DMS53 treated with DMSO at 0.1 percent for 48 hours (cell line): Measurements from ENCODE around the gene C5AR2.
"Not testable (repeated sequence)": the region's sequence is repeated elsewhere in the genome, so short reads cannot be mapped to it uniquely, and the experiment has no call there.

Experiments used
- DNase-seq: peaks from one replicate; lab custom pipeline; 2025; ENCODE audit not compliant: unreplicated experiment; lab: John Stamatoyannopoulos, UW

C5AR2 gene

DNA sequence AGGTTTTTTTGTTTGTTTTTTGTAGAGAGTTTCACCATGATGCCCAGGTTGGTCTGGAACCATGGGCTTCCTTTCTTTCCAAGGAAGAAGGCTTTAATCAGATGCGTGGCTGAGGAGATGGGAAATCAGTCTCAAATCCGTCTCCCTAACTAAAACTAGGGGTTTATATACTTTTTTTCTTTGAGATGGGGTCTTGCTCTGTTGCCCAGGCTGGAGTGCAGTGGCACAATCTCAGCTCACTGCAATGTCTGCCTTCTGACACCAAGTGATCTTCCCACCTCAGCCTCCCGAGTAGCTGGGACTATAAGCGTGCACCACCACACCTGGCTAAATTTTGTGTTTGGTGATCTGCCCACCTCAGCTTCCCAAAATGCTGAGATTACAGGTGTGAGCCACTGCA, 52.6 kb downstream of the C5AR2 start:
- not testable (repeated sequence) for DNase-seq

DNA sequence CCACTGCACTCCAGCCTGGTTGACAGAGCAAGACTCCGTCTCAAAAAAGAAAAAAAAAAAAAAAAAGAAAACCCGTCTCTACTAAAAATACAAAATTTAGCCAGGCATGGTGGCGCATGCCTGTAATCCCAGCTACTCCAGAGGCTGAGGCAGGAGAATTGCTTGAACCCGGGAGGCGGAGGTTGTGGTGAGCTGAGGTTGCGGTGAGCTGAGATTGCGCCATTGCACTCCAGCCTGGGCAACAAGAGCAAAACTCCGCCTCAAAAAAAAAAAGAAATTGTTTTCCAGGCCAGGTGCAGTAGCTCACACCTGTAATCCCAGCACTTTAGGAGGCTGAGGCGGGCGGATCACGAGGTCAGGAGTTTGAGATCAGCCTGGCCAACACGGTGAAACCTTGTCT, 54.6 kb downstream of the C5AR2 start:
- not testable (repeated sequence) for DNase-seq

DNA sequence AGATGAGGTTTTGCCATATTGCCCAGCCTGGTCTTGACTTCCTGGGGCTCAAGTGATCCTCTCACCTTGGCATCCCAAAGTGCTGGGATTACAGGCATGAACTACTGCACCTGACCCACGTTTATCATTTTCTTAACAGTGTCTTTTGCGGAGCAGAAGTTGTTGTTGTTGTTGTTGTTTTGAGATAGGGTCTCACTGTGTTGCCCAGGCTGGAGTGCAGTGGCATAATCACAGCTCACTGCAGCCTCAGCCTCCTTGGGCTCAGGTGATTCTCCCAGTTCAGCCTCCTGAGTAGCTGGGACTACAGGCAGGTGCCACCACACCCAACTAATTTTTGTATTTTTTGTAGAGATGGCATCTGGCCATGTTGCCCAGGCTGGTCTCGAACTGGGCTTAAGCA, 55.6 kb downstream of the C5AR2 start:
- DNase-seq: not testable (repeated sequence)

DNA sequence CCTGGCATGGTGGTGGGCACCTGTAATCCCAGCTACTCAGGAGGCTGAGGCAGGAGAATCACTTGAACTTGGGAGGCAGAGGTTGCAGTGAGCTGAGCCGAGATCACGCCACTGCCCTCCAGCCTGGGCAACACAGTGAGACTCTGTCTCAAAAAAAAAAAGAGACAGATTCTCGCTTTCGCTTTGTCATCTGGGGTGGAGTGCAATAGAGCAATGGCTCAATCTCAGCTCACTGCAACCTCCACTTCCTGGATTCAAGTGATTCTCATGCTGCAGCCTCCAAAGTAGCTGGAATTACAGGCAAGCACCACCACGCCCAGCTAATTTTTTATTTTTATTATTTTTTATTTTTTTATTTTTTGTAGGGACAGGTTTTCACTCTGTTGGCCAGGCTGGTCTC, 56.7 kb downstream of the C5AR2 start:
- not testable (repeated sequence) for DNase-seq

GRCh38 chr19:47389150-47389556, 57.2 kb downstream of the C5AR2 start:
- DNase-seq: no peak

DNA sequence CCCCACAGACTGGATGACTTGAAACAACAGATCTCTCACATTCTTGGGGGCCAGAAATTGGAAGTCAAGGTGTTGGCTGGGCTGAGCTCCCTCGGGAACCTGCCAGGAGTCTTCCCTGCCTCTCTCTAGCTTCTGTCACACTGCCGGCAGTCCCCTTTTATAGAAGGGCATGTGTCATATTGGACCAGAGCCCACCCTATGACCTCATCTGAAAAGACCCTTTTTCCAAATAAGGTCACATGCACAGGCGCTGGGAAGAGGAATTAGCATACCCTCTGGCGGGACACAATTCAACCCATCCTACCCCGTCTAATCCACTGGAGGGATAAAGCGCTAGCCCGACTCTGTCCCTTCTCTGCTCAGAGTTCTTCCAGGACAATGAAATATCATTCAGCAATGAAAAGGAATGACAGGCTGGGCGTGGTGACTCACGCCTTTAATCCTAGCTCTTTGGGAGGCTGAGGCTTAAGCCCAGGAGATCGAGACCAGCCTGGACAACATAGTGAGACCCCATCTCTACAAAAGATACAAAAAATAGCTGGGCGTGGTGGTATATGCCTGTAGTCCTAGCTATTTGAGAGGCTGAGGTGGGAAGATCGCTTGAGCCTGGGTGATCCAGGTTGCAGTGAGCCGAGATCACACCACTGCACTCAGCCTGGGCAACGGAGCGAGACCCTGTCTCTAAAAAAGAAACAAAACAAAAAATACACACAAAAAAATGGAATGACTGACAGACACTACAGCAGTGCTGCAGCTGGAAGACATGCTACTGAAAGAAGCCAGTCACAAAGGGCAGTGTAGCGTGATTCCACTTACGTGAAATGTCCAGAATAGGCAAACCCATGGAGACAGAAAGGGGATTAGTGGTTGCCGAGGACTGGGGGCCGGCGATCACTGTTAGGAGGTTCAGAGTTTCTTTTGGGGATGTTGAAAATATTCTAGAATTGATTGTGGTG, 58.8 kb downstream of the C5AR2 start:
- no peak for DNase-seq

DNA sequence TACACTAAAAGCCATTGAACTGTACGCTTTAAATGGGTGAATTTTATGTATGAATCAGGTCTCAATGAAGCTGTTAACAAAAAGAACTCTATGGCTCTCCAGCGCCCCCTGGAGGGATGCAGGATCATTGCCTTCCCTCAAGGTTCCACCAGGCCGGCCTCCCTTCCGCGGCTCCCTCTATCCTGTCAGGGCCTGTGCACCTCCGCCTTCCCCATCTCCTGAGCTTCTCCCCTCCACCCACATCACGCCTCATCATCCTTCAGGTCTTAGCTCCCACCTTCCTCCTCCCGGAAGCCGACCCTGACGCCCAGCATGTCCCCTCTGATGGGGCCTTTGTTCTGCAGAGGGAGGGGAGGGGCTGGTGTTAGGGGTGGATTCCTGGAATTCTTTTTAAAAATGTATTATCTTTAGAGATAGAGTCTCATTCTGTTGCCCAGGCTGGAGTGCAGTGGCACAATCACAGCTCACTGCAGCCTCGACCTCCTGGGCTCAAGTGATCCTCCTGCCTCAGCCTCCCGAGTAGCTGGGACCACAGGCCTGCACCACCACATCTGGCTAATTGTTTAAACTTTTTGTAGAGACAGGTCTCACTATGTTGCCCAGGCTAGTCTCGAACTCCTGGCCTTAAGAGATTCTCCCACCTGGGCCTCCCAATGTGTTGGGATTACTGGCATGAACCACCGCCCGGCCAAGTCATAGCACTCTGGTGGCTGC, 59.7 kb downstream of the C5AR2 start:
- peak; percentile 75 for DNase-seq
